WTC11 (cell line): ENCODE measurements around the gene TBL1X. TPM values are rescaled to one million over a fixed set of nuclear protein-coding genes. Genes with fewer than 3 reads are reported as not detected.

Experiments
- ATAC-seq: fragments of 200-7000 bp; cut with Tn5 transposase; 2 replicates; pipeline ENCODE4 v1.10.0; 2021; ENCODE audit warnings: mild to moderate bottlenecking, moderate library complexity
- CTCF ChIA-PET: fragments of 300-600 bp; sonication (Branson Sonifier 250); formaldehyde crosslinking; loops from one replicate; lab custom pipeline; 2021; ENCODE audit warnings: antibody characterized with exemption; lab: Charles Lee
- POLR2A ChIA-PET: fragments of 350-600 bp; sonication (Branson Sonifier 250); formaldehyde crosslinking; loops from one replicate; lab custom pipeline; 2021; ENCODE audit warnings: antibody characterized with exemption; lab: Charles Lee
- DNase-seq: peaks from one replicate; pipeline ENCODE4 v3.0.0; 2021; ENCODE audit warnings: low spot score
- H3K27ac Mint-ChIP-seq: 2 replicates; pipeline ENCODE4 v1.8.0; 2021; ENCODE audit warnings: mixed read lengths
- H3K27me3 Mint-ChIP-seq: 2 replicates; pipeline ENCODE4 v1.8.0; 2021; ENCODE audit warnings: low read depth, mild to moderate bottlenecking, moderate library complexity, mixed read lengths
- H3K36me3 Mint-ChIP-seq: 2 replicates; pipeline ENCODE4 v1.8.0; 2021; ENCODE audit warnings: mixed read lengths
- H3K4me1 Mint-ChIP-seq: 2 replicates; pipeline ENCODE4 v1.8.0; 2022; ENCODE audit warnings: mixed read lengths
- H3K4me3 Mint-ChIP-seq: 2 replicates; pipeline ENCODE4 v1.8.0; 2021; ENCODE audit warnings: mild to moderate bottlenecking, moderate library complexity, mixed read lengths
- H3K9me3 Mint-ChIP-seq: 2 replicates; pipeline ENCODE4 v1.8.0; 2021; ENCODE audit warnings: mixed read lengths
- CREM ChIP-seq: sonication (generic); formaldehyde crosslinking; IDR thresholded peaks from 2 replicates; pipeline ENCODE4 v1.8.1; 2022; ENCODE audit warnings: mild to moderate bottlenecking, missing genetic modification reagents, moderate library complexity
- EMX1 ChIP-seq: fragments of 250-450 bp; sonication (Bioruptor Pico); IDR thresholded peaks from 2 replicates; pipeline ENCODE4 v1.8.0; 2021; ENCODE audit warnings: mild to moderate bottlenecking
- ESRRA ChIP-seq: sonication (generic); formaldehyde crosslinking; IDR thresholded peaks from 2 replicates; pipeline ENCODE4 v1.8.1; 2022; ENCODE audit warnings: mild to moderate bottlenecking, missing genetic modification reagents, borderline replicate concordance
- GRHL2 ChIP-seq: fragments of 250-450 bp; sonication (Bioruptor Pico); IDR thresholded peaks from 2 replicates; pipeline ENCODE4 v1.8.0; 2022; ENCODE audit warnings: mild to moderate bottlenecking, moderate library complexity; ENCODE audit not compliant: insufficient replicate concordance, severe bottlenecking
- IRF2 ChIP-seq: sonication (generic); formaldehyde crosslinking; IDR thresholded peaks from 2 replicates; pipeline ENCODE4 v1.8.0; 2022; ENCODE audit warnings: low read depth, missing genetic modification reagents, borderline replicate concordance
- MAX ChIP-seq: sonication (generic); formaldehyde crosslinking; IDR thresholded peaks from 2 replicates; pipeline ENCODE4 v1.8.0; 2022; ENCODE audit warnings: mild to moderate bottlenecking, missing genetic modification reagents
- NFE2L1 ChIP-seq: sonication (generic); formaldehyde crosslinking; IDR thresholded peaks from 2 replicates; pipeline ENCODE4 v1.8.1; 2023; ENCODE audit warnings: missing genetic modification reagents
- NFYB ChIP-seq: sonication (generic); formaldehyde crosslinking; conservative IDR thresholded peaks from 2 replicates; pipeline ENCODE4 v1.8.0; 2022; ENCODE audit warnings: low read depth, missing genetic modification reagents
- ZNF219 ChIP-seq: sonication (generic); formaldehyde crosslinking; IDR thresholded peaks from 2 replicates; pipeline ENCODE4 v1.8.0; 2023; ENCODE audit warnings: missing genetic modification reagents, mild to moderate bottlenecking, borderline replicate concordance
- ZNF232 ChIP-seq: sonication (generic); formaldehyde crosslinking; IDR thresholded peaks from 2 replicates; pipeline ENCODE4 v1.8.0; 2022; ENCODE audit warnings: mild to moderate bottlenecking, missing genetic modification reagents
- ZNF423 ChIP-seq: fragments of 250-450 bp; sonication (Bioruptor Pico); IDR thresholded peaks from 2 replicates; pipeline ENCODE4 v2.1.2; 2022; ENCODE audit warnings: mild to moderate bottlenecking, moderate library complexity
- total RNA-seq: library from RNA; stranded (reverse); gene quantifications from 3 replicates; pipeline ENCODE4 v1.2.3, GENCODE V29; 2021
- TF ChIP-seq, protein P1 (sequence below): sonication (generic); formaldehyde crosslinking; IDR thresholded peaks from 2 replicates; pipeline ENCODE4 v1.8.1; 2022; ENCODE audit warnings: low read depth, mild to moderate bottlenecking, moderate library complexity, missing genetic modification reagents, borderline replicate concordance
- TF ChIP-seq, protein P2 (sequence below): sonication (generic); formaldehyde crosslinking; IDR thresholded peaks from 2 replicates; pipeline ENCODE4 v1.8.1; 2023; ENCODE audit warnings: mild to moderate bottlenecking, missing genetic modification reagents
- TF ChIP-seq, protein P3 (sequence below): sonication (generic); formaldehyde crosslinking; IDR thresholded peaks from 2 replicates; pipeline ENCODE4 v1.8.1; 2023; ENCODE audit warnings: mild to moderate bottlenecking, missing genetic modification reagents, moderate library complexity
- TF ChIP-seq, protein P4 (sequence below): fragments of 250-450 bp; sonication (Bioruptor Pico); IDR thresholded peaks from 2 replicates; pipeline ENCODE4 v1.9.0; 2021; ENCODE audit warnings: mild to moderate bottlenecking, borderline replicate concordance
- TF ChIP-seq, protein P5 (sequence below): sonication (generic); formaldehyde crosslinking; IDR thresholded peaks from 2 replicates; pipeline ENCODE4 v1.8.1; 2023; ENCODE audit warnings: mild to moderate bottlenecking, missing genetic modification reagents
- TF ChIP-seq, protein P6 (sequence below): fragments of 200-600 bp; IDR thresholded peaks from 2 replicates; pipeline ENCODE4 v1.8.0; 2022; ENCODE audit warnings: antibody characterized with exemption

Gene TBL1X
- total RNA-seq, 1 experiment from 2014 or later = 27.7 TPM

DNA sequence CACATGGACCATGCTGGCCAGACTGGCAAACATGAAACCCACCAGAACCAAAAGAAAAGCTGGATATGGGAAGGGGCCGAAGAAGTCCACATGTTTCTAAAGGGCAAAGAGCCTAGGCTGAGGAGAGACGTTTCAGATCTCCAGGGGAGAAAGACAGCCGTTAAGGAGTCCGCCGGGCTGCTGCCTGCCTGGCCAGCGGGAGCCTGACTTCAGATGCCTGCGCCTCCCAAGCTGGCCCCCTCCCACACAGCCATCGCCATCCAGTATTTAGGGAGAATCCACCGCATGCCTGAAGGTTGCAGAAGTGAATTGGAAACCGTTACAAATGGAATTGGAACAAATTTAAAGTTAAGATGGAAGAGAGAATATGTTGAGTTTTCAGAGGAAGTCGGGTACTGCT lies 2.9 kb downstream of the TBL1X start (continued):
- TF ChIP-seq, protein P1, sequence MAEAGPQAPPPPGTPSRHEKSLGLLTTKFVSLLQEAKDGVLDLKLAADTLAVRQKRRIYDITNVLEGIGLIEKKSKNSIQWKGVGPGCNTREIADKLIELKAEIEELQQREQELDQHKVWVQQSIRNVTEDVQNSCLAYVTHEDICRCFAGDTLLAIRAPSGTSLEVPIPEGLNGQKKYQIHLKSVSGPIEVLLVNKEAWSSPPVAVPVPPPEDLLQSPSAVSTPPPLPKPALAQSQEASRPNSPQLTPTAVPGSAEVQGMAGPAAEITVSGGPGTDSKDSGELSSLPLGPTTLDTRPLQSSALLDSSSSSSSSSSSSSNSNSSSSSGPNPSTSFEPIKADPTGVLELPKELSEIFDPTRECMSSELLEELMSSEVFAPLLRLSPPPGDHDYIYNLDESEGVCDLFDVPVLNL (CRISPR knock-in tag) = no peak
- TF ChIP-seq ZNF423 (CRISPR knock-in tag) = no peak
- TF ChIP-seq, protein P2, sequence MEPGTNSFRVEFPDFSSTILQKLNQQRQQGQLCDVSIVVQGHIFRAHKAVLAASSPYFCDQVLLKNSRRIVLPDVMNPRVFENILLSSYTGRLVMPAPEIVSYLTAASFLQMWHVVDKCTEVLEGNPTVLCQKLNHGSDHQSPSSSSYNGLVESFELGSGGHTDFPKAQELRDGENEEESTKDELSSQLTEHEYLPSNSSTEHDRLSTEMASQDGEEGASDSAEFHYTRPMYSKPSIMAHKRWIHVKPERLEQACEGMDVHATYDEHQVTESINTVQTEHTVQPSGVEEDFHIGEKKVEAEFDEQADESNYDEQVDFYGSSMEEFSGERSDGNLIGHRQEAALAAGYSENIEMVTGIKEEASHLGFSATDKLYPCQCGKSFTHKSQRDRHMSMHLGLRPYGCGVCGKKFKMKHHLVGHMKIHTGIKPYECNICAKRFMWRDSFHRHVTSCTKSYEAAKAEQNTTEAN = no peak
- TF ChIP-seq, protein P3, sequence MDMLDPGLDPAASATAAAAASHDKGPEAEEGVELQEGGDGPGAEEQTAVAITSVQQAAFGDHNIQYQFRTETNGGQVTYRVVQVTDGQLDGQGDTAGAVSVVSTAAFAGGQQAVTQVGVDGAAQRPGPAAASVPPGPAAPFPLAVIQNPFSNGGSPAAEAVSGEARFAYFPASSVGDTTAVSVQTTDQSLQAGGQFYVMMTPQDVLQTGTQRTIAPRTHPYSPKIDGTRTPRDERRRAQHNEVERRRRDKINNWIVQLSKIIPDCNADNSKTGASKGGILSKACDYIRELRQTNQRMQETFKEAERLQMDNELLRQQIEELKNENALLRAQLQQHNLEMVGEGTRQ (CRISPR knock-in tag) = no peak
- TF ChIP-seq NFYB = no peak
- no peak for TF ChIP-seq IRF2
- no peak for TF ChIP-seq CREM
- TF ChIP-seq, protein P4, sequence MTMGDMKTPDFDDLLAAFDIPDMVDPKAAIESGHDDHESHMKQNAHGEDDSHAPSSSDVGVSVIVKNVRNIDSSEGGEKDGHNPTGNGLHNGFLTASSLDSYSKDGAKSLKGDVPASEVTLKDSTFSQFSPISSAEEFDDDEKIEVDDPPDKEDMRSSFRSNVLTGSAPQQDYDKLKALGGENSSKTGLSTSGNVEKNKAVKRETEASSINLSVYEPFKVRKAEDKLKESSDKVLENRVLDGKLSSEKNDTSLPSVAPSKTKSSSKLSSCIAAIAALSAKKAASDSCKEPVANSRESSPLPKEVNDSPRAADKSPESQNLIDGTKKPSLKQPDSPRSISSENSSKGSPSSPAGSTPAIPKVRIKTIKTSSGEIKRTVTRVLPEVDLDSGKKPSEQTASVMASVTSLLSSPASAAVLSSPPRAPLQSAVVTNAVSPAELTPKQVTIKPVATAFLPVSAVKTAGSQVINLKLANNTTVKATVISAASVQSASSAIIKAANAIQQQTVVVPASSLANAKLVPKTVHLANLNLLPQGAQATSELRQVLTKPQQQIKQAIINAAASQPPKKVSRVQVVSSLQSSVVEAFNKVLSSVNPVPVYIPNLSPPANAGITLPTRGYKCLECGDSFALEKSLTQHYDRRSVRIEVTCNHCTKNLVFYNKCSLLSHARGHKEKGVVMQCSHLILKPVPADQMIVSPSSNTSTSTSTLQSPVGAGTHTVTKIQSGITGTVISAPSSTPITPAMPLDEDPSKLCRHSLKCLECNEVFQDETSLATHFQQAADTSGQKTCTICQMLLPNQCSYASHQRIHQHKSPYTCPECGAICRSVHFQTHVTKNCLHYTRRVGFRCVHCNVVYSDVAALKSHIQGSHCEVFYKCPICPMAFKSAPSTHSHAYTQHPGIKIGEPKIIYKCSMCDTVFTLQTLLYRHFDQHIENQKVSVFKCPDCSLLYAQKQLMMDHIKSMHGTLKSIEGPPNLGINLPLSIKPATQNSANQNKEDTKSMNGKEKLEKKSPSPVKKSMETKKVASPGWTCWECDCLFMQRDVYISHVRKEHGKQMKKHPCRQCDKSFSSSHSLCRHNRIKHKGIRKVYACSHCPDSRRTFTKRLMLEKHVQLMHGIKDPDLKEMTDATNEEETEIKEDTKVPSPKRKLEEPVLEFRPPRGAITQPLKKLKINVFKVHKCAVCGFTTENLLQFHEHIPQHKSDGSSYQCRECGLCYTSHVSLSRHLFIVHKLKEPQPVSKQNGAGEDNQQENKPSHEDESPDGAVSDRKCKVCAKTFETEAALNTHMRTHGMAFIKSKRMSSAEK (CRISPR knock-in tag) = no peak
- TF ChIP-seq ZNF219 (CRISPR knock-in tag) = no peak
- TF ChIP-seq, all 79 proteins: peak for 0

GRCh38 chrX:9471571-9471985 lies 6.7 kb downstream of the TBL1X start:
- TF ChIP-seq, protein P3 (CRISPR knock-in tag) = no peak
- TF ChIP-seq EMX1 (CRISPR knock-in tag) (no peak), IRF2 (no peak), ESRRA (CRISPR knock-in tag) (no peak), ZNF232 (CRISPR knock-in tag) (no peak), MAX (CRISPR knock-in tag) (no peak), NFE2L1 (CRISPR knock-in tag) (no peak), GRHL2 (no peak)
- TF ChIP-seq, protein P2 = no peak
- TF ChIP-seq, protein P5, sequence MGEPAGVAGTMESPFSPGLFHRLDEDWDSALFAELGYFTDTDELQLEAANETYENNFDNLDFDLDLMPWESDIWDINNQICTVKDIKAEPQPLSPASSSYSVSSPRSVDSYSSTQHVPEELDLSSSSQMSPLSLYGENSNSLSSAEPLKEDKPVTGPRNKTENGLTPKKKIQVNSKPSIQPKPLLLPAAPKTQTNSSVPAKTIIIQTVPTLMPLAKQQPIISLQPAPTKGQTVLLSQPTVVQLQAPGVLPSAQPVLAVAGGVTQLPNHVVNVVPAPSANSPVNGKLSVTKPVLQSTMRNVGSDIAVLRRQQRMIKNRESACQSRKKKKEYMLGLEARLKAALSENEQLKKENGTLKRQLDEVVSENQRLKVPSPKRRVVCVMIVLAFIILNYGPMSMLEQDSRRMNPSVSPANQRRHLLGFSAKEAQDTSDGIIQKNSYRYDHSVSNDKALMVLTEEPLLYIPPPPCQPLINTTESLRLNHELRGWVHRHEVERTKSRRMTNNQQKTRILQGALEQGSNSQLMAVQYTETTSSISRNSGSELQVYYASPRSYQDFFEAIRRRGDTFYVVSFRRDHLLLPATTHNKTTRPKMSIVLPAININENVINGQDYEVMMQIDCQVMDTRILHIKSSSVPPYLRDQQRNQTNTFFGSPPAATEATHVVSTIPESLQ (CRISPR knock-in tag) = no peak
- TF ChIP-seq, protein P6, sequence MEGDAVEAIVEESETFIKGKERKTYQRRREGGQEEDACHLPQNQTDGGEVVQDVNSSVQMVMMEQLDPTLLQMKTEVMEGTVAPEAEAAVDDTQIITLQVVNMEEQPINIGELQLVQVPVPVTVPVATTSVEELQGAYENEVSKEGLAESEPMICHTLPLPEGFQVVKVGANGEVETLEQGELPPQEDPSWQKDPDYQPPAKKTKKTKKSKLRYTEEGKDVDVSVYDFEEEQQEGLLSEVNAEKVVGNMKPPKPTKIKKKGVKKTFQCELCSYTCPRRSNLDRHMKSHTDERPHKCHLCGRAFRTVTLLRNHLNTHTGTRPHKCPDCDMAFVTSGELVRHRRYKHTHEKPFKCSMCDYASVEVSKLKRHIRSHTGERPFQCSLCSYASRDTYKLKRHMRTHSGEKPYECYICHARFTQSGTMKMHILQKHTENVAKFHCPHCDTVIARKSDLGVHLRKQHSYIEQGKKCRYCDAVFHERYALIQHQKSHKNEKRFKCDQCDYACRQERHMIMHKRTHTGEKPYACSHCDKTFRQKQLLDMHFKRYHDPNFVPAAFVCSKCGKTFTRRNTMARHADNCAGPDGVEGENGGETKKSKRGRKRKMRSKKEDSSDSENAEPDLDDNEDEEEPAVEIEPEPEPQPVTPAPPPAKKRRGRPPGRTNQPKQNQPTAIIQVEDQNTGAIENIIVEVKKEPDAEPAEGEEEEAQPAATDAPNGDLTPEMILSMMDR = no peak
- TF ChIP-seq, all 79 proteins: peak for 0
- Mint-ChIP-seq H3K4me1 (peaks cover 21% of the 10 kb centered on the region), H3K27me3 (peaks cover 11% of the 10 kb centered on the region), H3K9me3 (no peaks in the 10 kb centered on the region), H3K36me3 (no peaks in the 10 kb centered on the region), H3K27ac (no peak overlapping the region; the same call in 1 of the 2 replicates), H3K4me3 (no peak overlapping the region)
- ATAC-seq (no peak), DNase-seq (no peak)
- POLR2A ChIA-PET = interaction anchor here (0.6 kb wide), 1 partner anchor 95 kb away, joined by 5 read pairs; no protein-coding TSS in a partner anchor
- CTCF ChIA-PET = interaction anchor here (0.7 kb wide), 1 partner anchor 500 kb away, joined by 3 read pairs; no protein-coding TSS in a partner anchor
